Mammary epithelial cell (primary cell): Measurements from ENCODE around the gene LMX1A.

Experiments used
- EZH2 ChIP-seq: IDR thresholded peaks from 2 replicates; pipeline ENCODE4 v1.6.1; 2012; ENCODE audit warnings: low read length, inconsistent platforms, borderline replicate concordance
- TF ChIP-seq, protein P1 (sequence below), 2 donors: IDR thresholded peaks in 1 of 2; conservative IDR thresholded peaks in 1 of 2; 2 replicates each; pipeline ENCODE4 v1.5.1; 2011 to 2012; ENCODE audit warnings: inconsistent platforms in 2 of 2, low read length in 2 of 2, mild to moderate bottlenecking in 2 of 2, control low read depth in 1 of 2, low read depth in 1 of 2; ENCODE audit not compliant: insufficient read depth in 1 of 2; ENCODE audit errors: extremely low read depth in 1 of 2

DNA sequence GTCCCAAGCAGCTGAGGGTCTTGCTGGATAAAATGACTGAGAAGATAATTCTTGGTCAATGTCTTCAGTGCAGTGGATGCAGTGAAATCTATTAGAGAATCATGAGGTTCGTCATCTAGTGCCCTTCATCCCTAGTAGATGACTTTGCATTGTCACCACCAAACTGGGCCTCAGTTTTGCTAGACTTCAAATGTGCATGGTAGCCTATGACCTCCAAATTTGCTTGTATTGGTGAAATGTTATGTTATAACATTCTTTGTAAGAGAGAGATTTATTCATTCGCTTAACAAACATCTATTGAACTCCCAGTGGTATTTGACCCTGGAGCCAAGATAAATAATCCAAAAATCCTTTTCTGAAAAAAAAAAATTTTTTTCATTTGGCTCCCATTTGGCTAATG, 183.8 kb downstream of the LMX1A start:
- TF ChIP-seq, protein P1, sequence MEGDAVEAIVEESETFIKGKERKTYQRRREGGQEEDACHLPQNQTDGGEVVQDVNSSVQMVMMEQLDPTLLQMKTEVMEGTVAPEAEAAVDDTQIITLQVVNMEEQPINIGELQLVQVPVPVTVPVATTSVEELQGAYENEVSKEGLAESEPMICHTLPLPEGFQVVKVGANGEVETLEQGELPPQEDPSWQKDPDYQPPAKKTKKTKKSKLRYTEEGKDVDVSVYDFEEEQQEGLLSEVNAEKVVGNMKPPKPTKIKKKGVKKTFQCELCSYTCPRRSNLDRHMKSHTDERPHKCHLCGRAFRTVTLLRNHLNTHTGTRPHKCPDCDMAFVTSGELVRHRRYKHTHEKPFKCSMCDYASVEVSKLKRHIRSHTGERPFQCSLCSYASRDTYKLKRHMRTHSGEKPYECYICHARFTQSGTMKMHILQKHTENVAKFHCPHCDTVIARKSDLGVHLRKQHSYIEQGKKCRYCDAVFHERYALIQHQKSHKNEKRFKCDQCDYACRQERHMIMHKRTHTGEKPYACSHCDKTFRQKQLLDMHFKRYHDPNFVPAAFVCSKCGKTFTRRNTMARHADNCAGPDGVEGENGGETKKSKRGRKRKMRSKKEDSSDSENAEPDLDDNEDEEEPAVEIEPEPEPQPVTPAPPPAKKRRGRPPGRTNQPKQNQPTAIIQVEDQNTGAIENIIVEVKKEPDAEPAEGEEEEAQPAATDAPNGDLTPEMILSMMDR (conservative IDR thresholded peaks at IDR 0.05 in 1 of 2, IDR thresholded peaks at IDR 0.05 in 1 of 2; ENCODE audit: extremely low read depth in 1 of 2, insufficient read depth in 1 of 2, low read depth in 1 of 2, low read length in 2 of 2), result no peak
- no peak for TF ChIP-seq EZH2
